ENCODE results near the gene UFD1. TPM values are rescaled to one million over a fixed set of nuclear protein-coding genes. Genes with fewer than 3 reads are reported as not detected.

The UFD1 gene
- total RNA-seq, 2 experiments from 2014 or later = 75.1 to 83.3 TPM

DNA sequence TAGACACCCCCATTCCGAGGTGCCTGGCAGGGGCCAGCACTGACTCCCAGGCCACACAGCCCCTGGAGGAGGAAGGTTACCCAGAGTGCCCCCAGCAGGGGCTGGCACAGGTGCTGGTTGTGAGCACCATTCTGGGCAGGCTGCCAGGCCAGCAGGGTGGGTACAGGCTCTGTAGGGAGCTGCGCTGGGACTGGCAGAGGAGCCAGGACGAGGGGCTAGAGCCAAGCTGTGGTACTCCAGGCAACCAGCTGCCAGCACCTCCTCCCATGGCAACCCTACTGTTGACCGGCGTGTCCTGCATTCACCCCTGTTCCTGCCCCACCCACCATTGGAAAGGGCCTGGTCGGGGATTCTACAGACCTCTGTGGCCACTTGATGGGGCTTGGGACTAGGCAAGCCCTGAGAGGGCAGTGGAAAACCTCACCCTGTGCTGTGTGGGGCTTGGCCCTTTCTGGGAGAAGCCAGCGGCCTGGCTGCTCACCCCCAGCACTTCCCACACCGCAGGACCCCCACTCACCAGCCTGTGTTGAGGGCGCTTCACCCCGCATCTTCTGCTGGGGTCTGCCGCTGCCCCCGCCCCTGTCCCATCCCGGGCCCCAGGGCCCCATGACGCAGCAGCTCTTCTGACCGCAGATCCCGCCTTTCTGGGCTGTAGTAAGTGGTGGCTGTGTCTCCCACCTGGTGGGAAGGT is 43.3 kb upstream of the UFD1 start:
- Mint-ChIP-seq H3K27ac (no peak overlapping the region), H3K36me3 (ENCODE audit: low read depth) (peaks cover 19% of the 10 kb centered on the region), H3K4me1 (ENCODE audit: low read depth) (peaks cover 18% of the 10 kb centered on the region), H3K4me3 (no peak overlapping the region), H3K27me3 (ENCODE audit: low read depth) (peaks cover 17% of the 10 kb centered on the region), H3K9me3 (no peaks in the 10 kb centered on the region)
- intact Hi-C loops (cut with micrococcal nuclease) = no loop called here
- CTCF ChIA-PET = interaction anchor here (1.2 kb wide), 1 partner anchor 107 kb away, joined by 6 read pairs; no protein-coding TSS in a partner anchor
- DNase-seq = no peak

DNA sequence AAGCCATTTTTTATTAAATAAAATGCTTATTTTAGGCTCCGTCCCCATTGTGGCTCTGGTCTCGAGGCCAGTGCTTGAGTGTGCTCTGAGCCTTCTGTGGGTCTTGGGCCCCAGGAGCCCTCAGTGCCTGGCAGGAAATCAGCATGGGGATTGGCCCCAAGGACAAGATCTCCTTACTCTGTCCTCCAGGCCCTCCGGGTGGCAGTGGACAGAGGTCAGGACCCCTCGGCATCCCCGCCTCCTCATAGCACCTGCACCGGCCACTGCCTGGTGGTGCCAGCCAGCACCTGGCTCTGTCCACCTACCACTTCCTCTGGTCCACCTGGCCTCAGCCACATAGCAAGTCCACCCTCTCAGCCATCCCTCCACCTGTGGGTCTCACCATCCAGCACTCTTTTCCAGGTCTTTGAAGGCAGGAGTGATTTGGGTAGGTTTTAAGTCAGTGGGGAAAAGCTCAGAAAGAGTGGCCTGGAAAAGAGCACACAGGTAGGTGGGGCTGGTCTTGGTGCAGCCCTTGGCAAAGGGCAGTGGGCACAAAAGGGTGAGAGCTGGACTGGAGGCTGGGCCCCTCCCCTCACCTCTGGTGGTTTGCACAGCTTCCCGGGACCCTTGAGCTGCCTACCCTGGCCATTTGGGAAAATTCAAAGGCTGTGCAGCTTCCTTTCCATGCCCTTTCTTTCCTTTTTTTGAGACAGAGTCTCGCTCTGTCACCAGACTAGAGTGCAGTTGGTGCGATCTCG is 41.7 kb upstream of the UFD1 start:
- DNase-seq = no peak
- intact Hi-C loops (cut with micrococcal nuclease) = no loop called here
- Mint-ChIP-seq H3K4me1 (ENCODE audit: low read depth) (peaks cover 18% of the 10 kb centered on the region), H3K9me3 (no peaks in the 10 kb centered on the region), H3K36me3 (ENCODE audit: low read depth) (peaks cover 29% of the 10 kb centered on the region), H3K27ac (no peak overlapping the region), H3K27me3 (ENCODE audit: low read depth) (peaks cover 14% of the 10 kb centered on the region), H3K4me3 (no peak overlapping the region)
- CTCF ChIA-PET = no interaction called here

GRCh38 chr22:19520007-19520406 is 41.0 kb upstream of the UFD1 start:
- H3K4me1 Mint-ChIP-seq (ENCODE audit: low read depth) = peaks cover 17% of the 10 kb centered on the region
- no peak for DNase-seq
- intact Hi-C loops (cut with micrococcal nuclease) = no loop called here
- H3K27ac Mint-ChIP-seq = no peak overlapping the region
- H3K4me3 Mint-ChIP-seq = no peak overlapping the region
- CTCF ChIA-PET = no interaction called here
- H3K9me3 Mint-ChIP-seq = no peaks in the 10 kb centered on the region
- H3K27me3 Mint-ChIP-seq (ENCODE audit: low read depth) = peaks cover 12% of the 10 kb centered on the region
- peaks cover 37% of the 10 kb centered on the region for H3K36me3 Mint-ChIP-seq (ENCODE audit: low read depth)

DNA sequence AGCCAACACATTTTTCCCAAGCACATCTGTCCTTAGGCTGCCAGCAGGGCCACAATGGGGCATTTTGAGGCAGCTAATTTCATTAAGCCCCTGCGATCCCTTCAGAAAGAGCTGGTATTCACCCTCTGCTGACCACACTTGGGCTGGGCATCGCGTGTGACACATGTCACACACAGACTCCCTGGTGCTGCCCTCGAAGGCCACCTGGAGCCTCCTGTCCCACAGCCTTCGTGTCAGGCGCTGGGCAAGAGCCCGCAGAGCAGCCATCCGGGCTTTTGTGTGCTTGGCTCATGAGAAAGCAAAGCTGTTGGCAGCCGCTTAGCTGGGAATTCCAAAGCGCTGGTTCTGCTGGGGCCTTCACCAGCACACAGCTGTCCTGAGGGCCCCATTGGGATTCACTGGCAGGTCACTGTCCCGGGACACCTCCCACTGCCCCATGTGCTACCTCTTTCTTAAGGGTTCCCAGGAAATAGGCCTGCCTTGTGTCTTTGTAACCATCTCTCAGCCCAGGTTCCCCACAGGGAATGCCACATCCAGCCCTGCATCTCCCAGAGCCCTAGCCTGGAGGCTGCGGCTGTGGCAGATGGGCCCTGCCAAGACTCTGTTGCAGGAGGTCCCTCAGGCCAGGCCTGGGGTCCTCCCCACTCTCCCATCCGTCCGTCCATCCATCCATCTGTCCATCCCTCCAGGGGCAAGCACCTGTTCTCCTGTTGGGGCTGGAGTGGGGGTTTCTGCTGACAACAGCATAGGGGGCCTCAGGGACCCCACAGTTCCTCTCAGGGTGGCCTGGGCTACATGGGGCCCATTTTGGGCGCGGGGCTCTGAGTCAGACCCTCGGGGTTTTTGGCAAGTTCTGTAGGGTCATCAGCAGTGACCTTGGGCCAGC is 40.3 kb upstream of the UFD1 start:
- H3K4me3 Mint-ChIP-seq = no peak overlapping the region
- H3K4me1 Mint-ChIP-seq (ENCODE audit: low read depth) = peaks cover 13% of the 10 kb centered on the region
- H3K9me3 Mint-ChIP-seq = no peaks in the 10 kb centered on the region
- H3K36me3 Mint-ChIP-seq (ENCODE audit: low read depth) = peaks cover 44% of the 10 kb centered on the region
- H3K27me3 Mint-ChIP-seq (ENCODE audit: low read depth) = peaks cover 9% of the 10 kb centered on the region
- H3K27ac Mint-ChIP-seq = no peak overlapping the region
- DNase-seq = no peak
- intact Hi-C loops (cut with micrococcal nuclease) = no loop called here
- CTCF ChIA-PET = no interaction called here

DNA sequence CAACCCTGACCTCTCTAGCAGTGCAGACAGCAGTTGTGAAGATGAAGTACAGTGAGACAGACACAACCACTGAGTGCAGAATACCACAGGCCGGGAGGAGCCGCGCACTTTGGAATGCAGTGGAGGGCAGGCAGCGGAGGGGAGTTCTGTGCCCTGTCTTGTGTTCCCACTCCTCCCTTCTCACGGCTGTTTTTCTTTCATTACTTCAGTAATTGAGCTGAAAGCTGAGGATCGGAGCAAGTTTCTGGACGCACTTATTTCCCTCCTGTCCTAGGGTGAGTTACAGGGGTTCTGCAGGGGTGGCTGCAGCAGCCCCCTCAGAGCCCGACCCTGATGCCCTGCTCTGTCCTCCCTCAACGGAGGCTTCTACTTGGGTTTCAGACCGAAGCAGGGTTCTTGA is 39.6 kb upstream of the UFD1 start:
- H3K27me3 Mint-ChIP-seq (ENCODE audit: low read depth) = peaks cover 7% of the 10 kb centered on the region
- H3K36me3 Mint-ChIP-seq (ENCODE audit: low read depth) = peaks cover 49% of the 10 kb centered on the region
- peaks cover 9% of the 10 kb centered on the region for H3K4me1 Mint-ChIP-seq (ENCODE audit: low read depth)
- DNase-seq = no peak
- peaks cover 2% of the 10 kb centered on the region for H3K9me3 Mint-ChIP-seq
- intact Hi-C loops (cut with micrococcal nuclease) = no loop called here
- no peak overlapping the region for H3K27ac Mint-ChIP-seq
- CTCF ChIA-PET = no interaction called here
- no peak overlapping the region for H3K4me3 Mint-ChIP-seq

GRCh38 chr22:19517919-19518611 is 39.1 kb upstream of the UFD1 start:
- peaks cover 5% of the 10 kb centered on the region for H3K27me3 Mint-ChIP-seq (ENCODE audit: low read depth)
- H3K9me3 Mint-ChIP-seq = peaks cover 6% of the 10 kb centered on the region
- peaks cover 55% of the 10 kb centered on the region for H3K36me3 Mint-ChIP-seq (ENCODE audit: low read depth)
- peaks cover 5% of the 10 kb centered on the region for H3K4me1 Mint-ChIP-seq (ENCODE audit: low read depth)
- intact Hi-C loops (cut with micrococcal nuclease) = no loop called here
- H3K4me3 Mint-ChIP-seq = no peak overlapping the region
- DNase-seq = no peak
- CTCF ChIA-PET = no interaction called here
- no peak overlapping the region for H3K27ac Mint-ChIP-seq

DNA sequence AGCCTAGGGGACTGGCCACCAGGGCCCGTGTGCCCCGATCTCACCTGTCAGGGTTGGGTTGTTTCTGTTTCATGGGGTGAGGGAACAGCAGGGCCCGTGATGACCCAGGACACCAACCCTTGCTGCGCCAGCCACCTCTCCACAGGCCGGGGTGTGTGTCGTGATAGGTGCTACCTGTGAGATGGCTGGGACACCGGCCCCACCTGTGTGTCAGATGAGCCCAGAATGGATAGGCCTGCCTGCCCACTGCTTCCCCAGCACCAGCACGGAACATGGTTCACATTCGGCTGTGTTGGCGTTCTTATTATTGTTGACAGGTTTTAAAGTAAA is 38.1 kb upstream of the UFD1 start:
- Mint-ChIP-seq H3K36me3 (ENCODE audit: low read depth) (peaks cover 62% of the 10 kb centered on the region), H3K4me3 (no peak overlapping the region), H3K4me1 (ENCODE audit: low read depth) (no peaks in the 10 kb centered on the region), H3K9me3 (peaks cover 10% of the 10 kb centered on the region), H3K27me3 (ENCODE audit: low read depth) (no peaks in the 10 kb centered on the region), H3K27ac (no peak overlapping the region)
- DNase-seq = no peak
- intact Hi-C loops (cut with micrococcal nuclease) = no loop called here
- CTCF ChIA-PET = no interaction called here

- no peaks in the 10 kb centered on the region for H3K27me3 Mint-ChIP-seq (ENCODE audit: low read depth)
- DNase-seq = no peak
- peaks cover 10% of the 10 kb centered on the region for H3K9me3 Mint-ChIP-seq
- H3K4me3 Mint-ChIP-seq = no peak overlapping the region
- H3K4me1 Mint-ChIP-seq (ENCODE audit: low read depth) = no peaks in the 10 kb centered on the region
- H3K36me3 Mint-ChIP-seq (ENCODE audit: low read depth) = peaks cover 67% of the 10 kb centered on the region
- intact Hi-C loops (cut with micrococcal nuclease) = no loop called here
- CTCF ChIA-PET = no interaction called here
- H3K27ac Mint-ChIP-seq = no peak overlapping the region
Measured at GRCh38 chr22:19516378-19517170, 37.6 kb upstream of the UFD1 start.

DNA sequence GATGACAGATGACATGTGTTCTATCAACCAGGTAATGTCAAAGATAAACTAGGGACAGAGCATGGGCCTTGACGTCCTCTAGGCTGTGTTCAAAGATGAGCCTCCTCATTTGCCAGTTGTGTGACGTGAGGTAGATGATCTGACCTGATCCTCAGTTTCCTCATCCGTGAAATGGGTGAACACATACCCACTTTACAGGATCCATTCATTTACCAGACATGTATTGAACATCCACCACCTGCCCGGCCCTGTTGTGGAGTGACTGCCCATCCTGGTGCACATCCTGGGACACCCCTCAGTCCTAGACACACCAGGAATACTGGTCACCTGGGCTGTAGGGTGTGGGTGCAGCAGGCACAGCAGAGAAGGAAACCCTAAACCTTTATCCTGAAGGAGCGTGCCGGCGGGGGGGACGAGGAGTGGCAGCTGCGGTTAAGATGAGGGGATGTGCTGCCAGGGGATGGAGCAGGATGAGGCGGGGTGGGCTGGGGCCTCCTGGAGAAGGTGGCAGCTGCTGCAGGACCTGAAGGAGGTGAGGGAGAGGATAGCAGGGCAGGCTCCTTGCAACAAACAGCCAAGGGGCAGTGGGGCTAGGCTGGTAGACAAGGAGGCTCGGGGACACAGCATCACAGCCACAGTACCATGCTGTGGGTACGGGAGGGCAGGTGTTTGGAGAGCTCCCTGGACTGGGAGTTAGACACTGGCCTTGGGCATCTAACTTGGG is 36.8 kb upstream of the UFD1 start:
- no peak overlapping the region for H3K4me3 Mint-ChIP-seq
- intact Hi-C loops (cut with micrococcal nuclease) = no loop called here
- DNase-seq = no peak
- H3K27me3 Mint-ChIP-seq (ENCODE audit: low read depth) = no peaks in the 10 kb centered on the region
- H3K4me1 Mint-ChIP-seq (ENCODE audit: low read depth) = no peaks in the 10 kb centered on the region
- CTCF ChIA-PET = no interaction called here
- H3K9me3 Mint-ChIP-seq = peaks cover 10% of the 10 kb centered on the region
- peaks cover 74% of the 10 kb centered on the region for H3K36me3 Mint-ChIP-seq (ENCODE audit: low read depth)
- H3K27ac Mint-ChIP-seq = no peak overlapping the region

GRCh38 chr22:19514831-19515565 is 36.0 kb upstream of the UFD1 start:
- CTCF ChIA-PET = interaction anchor here (1.0 kb wide), 1 partner anchor 34 kb away, joined by 4 read pairs; no protein-coding TSS in a partner anchor
- intact Hi-C loops (cut with micrococcal nuclease) = no loop called here
- Mint-ChIP-seq H3K4me3 (no peak overlapping the region), H3K36me3 (ENCODE audit: low read depth) (peaks cover 75% of the 10 kb centered on the region), H3K27me3 (ENCODE audit: low read depth) (no peaks in the 10 kb centered on the region), H3K9me3 (peaks cover 10% of the 10 kb centered on the region), H3K27ac (no peak overlapping the region), H3K4me1 (ENCODE audit: low read depth) (no peaks in the 10 kb centered on the region)
- DNase-seq = no peak

DNA sequence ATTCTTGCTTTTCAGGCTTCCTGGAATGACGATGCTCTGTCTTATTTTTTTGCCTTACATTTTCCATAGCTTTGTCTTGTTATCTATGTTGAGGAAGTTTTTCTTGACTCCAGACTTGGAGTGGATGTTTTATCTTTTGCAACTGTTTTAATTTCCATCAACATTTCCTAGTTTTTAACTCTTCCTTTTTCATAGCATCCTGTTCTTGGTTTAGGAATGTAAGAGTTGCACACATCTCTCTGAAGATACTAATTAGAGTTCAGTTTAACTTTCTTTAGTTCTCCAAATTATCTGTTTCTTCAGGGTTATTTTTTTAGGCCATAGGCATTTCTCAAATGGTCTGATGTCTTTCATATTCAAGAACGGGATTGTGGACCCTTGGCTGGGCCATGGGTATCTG is 34.8 kb upstream of the UFD1 start:
- Mint-ChIP-seq H3K27me3 (ENCODE audit: low read depth) (no peaks in the 10 kb centered on the region), H3K4me1 (ENCODE audit: low read depth) (no peaks in the 10 kb centered on the region), H3K9me3 (peaks cover 10% of the 10 kb centered on the region), H3K27ac (no peak overlapping the region), H3K4me3 (no peak overlapping the region), H3K36me3 (ENCODE audit: low read depth) (peaks cover 83% of the 10 kb centered on the region)
- CTCF ChIA-PET = interaction anchor here (0.6 kb wide), 1 partner anchor 1408 kb away, joined by 3 read pairs; no protein-coding TSS in a partner anchor
- no peak for DNase-seq
- intact Hi-C loops (cut with micrococcal nuclease) = no loop called here

Data from activated naive CD4-positive, alpha-beta T cell treated with anti-CD3 and anti-CD28 coated beads for 36 hours (primary cell).